Pulmonary artery endothelial cell (primary cell): ENCODE measurements around the gene BCL7A. TPM values are rescaled to one million over a fixed set of nuclear protein-coding genes. Genes with fewer than 3 reads are reported as not detected.
"Not testable (repeated sequence)": the region's sequence is repeated elsewhere in the genome, so short reads cannot be mapped to it uniquely, and the experiment has no call there.

ENCODE experiments used
- DNase-seq: peaks from one replicate; pipeline ENCODE4 v3.0.0-alpha.2; 2011; ENCODE audit warnings: low read depth, low spot score
- total RNA-seq: library from RNA; depleted of rRNA; stranded (reverse); fragments of >200 nt; gene quantifications from 2 replicates; pipeline ENCODE4 v1.2.3, GENCODE V29; 2014

BCL7A gene
- total RNA-seq, 1 donor from 2014 or later = 8.2 TPM

GRCh38 chr12:122024132-122024785 lies 2.6 kb downstream of the BCL7A start:
- no peak for DNase-seq

GRCh38 chr12:122026706-122027333 lies 5.1 kb downstream of the BCL7A start:
- DNase-seq = no peak

GRCh38 chr12:122028165-122028904 lies 6.7 kb downstream of the BCL7A start:
- DNase-seq = no peak

- no peak for DNase-seq
These were observed 7.3 kb downstream of the BCL7A start for GRCh38 chr12:122028905-122029560.

GRCh38 chr12:122029620-122030423 lies 8.1 kb downstream of the BCL7A start:
- no peak for DNase-seq

- DNase-seq = no peak
These were observed 8.8 kb downstream of the BCL7A start for GRCh38 chr12:122030424-122031035.

GRCh38 chr12:122031342-122032216 lies 9.9 kb downstream of the BCL7A start:
- no peak for DNase-seq

- no peak for DNase-seq
These were observed 10.9 kb downstream of the BCL7A start for GRCh38 chr12:122032580-122032979.

- no peak for DNase-seq
These were observed 13.6 kb downstream of the BCL7A start for GRCh38 chr12:122035292-122035691.

- no peak for DNase-seq
These were observed 14.5 kb downstream of the BCL7A start for GRCh38 chr12:122036153-122036552.

GRCh38 chr12:122040579-122041386 lies 19.1 kb downstream of the BCL7A start:
- no peak for DNase-seq

- not testable (repeated sequence) for DNase-seq
These were observed 19.8 kb downstream of the BCL7A start for GRCh38 chr12:122041458-122041857.

- DNase-seq = no peak
These were observed 21.2 kb downstream of the BCL7A start for GRCh38 chr12:122042910-122043309.

GRCh38 chr12:122043476-122043875 lies 21.8 kb downstream of the BCL7A start:
- no peak for DNase-seq

GRCh38 chr12:122045262-122045661 lies 23.6 kb downstream of the BCL7A start:
- DNase-seq = no peak

GRCh38 chr12:122046145-122046544 lies 24.5 kb downstream of the BCL7A start:
- no peak for DNase-seq

- no peak for DNase-seq
These were observed 26.5 kb downstream of the BCL7A start for GRCh38 chr12:122048151-122048550.

GRCh38 chr12:122049827-122050226 lies 28.1 kb downstream of the BCL7A start:
- no peak for DNase-seq

GRCh38 chr12:122050706-122051105 lies 29.0 kb downstream of the BCL7A start:
- DNase-seq = no peak
